Measurements from ENCODE around the gene CACNG3. TPM values are rescaled to one million over a fixed set of nuclear protein-coding genes. Genes with fewer than 3 reads are reported as not detected.
A peak's percentile ranks its signal among the peaks of the same experiment; 100 is the strongest.

The CACNG3 gene
- total RNA-seq, 1 experiment from 2014 or later: not detected

DNA sequence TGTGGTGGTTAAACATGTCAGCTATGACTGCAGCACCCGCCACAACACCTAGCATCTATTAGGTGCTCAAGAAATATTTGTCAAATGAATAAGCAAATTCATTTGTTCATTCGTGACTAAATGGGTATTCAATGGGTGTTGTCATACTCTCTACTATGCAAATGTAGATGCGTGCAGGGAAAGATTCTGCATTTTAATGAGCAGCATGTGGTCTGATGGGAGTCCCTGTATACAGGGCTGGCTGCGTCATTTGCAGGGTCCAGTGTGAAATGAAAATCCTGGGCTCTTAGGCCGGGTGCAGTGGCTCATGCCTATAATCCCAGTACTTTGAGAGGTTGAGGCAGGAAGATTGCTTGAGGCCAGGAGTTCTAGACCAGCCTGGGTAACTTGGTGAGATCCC lies 97.5 kb downstream of the CACNG3 start:
- Histone ChIP-seq H3T11ph (ENCODE audit: low read length) (no peak overlapping the region), H3K9ac (ENCODE audit: extremely low read depth, insufficient read length, low read length) (no peak overlapping the region), H3K23me2 (ENCODE audit: insufficient read length, low read depth, low read length, poor library complexity, severe bottlenecking) (no peaks in the 10 kb centered on the region), H2BK15ac (ENCODE audit: low read depth, low read length) (no peak overlapping the region), H2BK5ac (ENCODE audit: insufficient read length, low read length) (no peak overlapping the region), H3K23ac (ENCODE audit: insufficient read length, low read depth, low read length) (no peak overlapping the region), H2BK20ac (ENCODE audit: low read depth, low read length, poor library complexity, severe bottlenecking) (no peak overlapping the region), H2BK12ac (ENCODE audit: insufficient read length, low read depth, low read length) (no peak overlapping the region), H3K4me2 (ENCODE audit: insufficient read depth, insufficient read length, low read length) (no peak overlapping the region), H3K27ac (ENCODE audit: insufficient read length, low read depth, low read length) (no peak overlapping the region), H3K18ac (ENCODE audit: insufficient read length, low read depth, low read length) (no peak overlapping the region), H4K20me1 (ENCODE audit: control insufficient read depth, insufficient read depth, insufficient read length) (no peaks in the 10 kb centered on the region), H3K14ac (ENCODE audit: insufficient read depth, low read length) (no peak overlapping the region), H4K5ac (ENCODE audit: insufficient read length, low read depth, low read length) (no peak overlapping the region), H4K91ac (ENCODE audit: insufficient read length, low read depth, low read length) (no peak overlapping the region), H2AFZ (ENCODE audit: low read length) (no peak overlapping the region), H3K79me1 (ENCODE audit: insufficient read depth, low read depth, low read length, poor library complexity, severe bottlenecking) (no peaks in the 10 kb centered on the region), H2BK120ac (ENCODE audit: low read depth, low read length, poor library complexity, severe bottlenecking) (no peak overlapping the region), H4K8ac (replicated peaks; ENCODE audit: insufficient read length, low read depth, low read length) (no peak overlapping the region), H3K4me1 (ENCODE audit: insufficient read depth, low read length) (peaks cover 11% of the 10 kb centered on the region; the same call in 1 of the 2 replicates), H3K9me3 (ENCODE audit: control insufficient read depth, low read depth, low read length) (no peaks in the 10 kb centered on the region), H3K27me3 (ENCODE audit: insufficient read depth, low read length) (no peaks in the 10 kb centered on the region), H3K56ac (ENCODE audit: insufficient read length, low read depth, low read length) (no peak overlapping the region), H3K79me2 (ENCODE audit: insufficient read depth, low read length) (no peaks in the 10 kb centered on the region), H2AK5ac (ENCODE audit: insufficient read length, low read length) (no peak overlapping the region), H3K4ac (ENCODE audit: low read depth, low read length) (no peak overlapping the region)
- peak overlapping the region in 1 of 3 experiments; percentile 57; a peak in 1 of 7 replicates for H3K27ac Mint-ChIP-seq
- no peak for DNase-seq
- peaks cover 3% of the 10 kb centered on the region; the same call in 1 of the 2 replicates for H3K27me3 Mint-ChIP-seq (ENCODE audit: low read depth)
- H3K36me3 Mint-ChIP-seq (ENCODE audit: insufficient read depth in 1 of 3, low read depth in 3 of 3): no peaks in the 10 kb centered on the region
- WGBS (ENCODE audit: extremely low coverage, insufficient read length, low lambda C conversion rate): no CpG with 5 or more reads among the region's 5 CpGs
- no peak for TF ChIP-seq CTCF (conservative IDR thresholded peaks at IDR 0.05)
- peaks cover 29 to 31% of the 10 kb centered on the region in 2 experiments for H3K4me1 Mint-ChIP-seq
- no peaks in the 10 kb centered on the region; a peak in 1 of 5 replicates for H3K9me3 Mint-ChIP-seq
- no peak overlapping the region for H3K4me3 Mint-ChIP-seq
